H1 (cell line): ENCODE data around the gene HNRNPU. TPM values are rescaled to one million over a fixed set of nuclear protein-coding genes. Genes with fewer than 3 reads are reported as not detected.

Experiments
- CTCF ChIA-PET: fragments of 300-600 bp; sonication (Branson Sonifier 250); formaldehyde crosslinking; loops from one replicate; lab custom pipeline; 2021; ENCODE audit not compliant: partially characterized antibody; lab: Charles Lee
- POLR2A ChIA-PET: fragments of 300-600 bp; sonication (Branson Sonifier 250); formaldehyde crosslinking; loops from one replicate; lab custom pipeline; 2021; ENCODE audit warnings: inconsistent platforms; ENCODE audit not compliant: partially characterized antibody; lab: Charles Lee
- DNase-seq, 2 experiments: peaks; one replicate each; pipeline versions ENCODE4 v3.0.0 to v3.0.0-alpha.2; 2010 to 2022; ENCODE audit warnings: low spot score in 2 of 2, low read depth in 1 of 2, mixed read lengths in 1 of 2
- FAIRE-seq: peaks from 2 replicates; lab custom pipeline; 2011; peaks lifted over from hg19 to GRCh38; lab: Jason Lieb, UNC
- H2AFZ ChIP-seq: 2 replicates; pipeline ENCODE4 v1.8.1; 2012; ENCODE audit warnings: low read length, inconsistent platforms
- H2AK5ac ChIP-seq: 2 replicates; pipeline ENCODE4 v1.6.1; 2013; ENCODE audit warnings: low read depth, low read length
- H2BK120ac ChIP-seq: replicated peaks from 2 replicates; pipeline ENCODE3; 2013; ENCODE audit warnings: low read depth, low read length, inconsistent platforms
- H2BK12ac ChIP-seq: 2 replicates; pipeline ENCODE4 v1.6.1; 2013; ENCODE audit warnings: low read depth, low read length
- H2BK15ac ChIP-seq: 2 replicates; pipeline ENCODE4 v1.6.1; 2013; ENCODE audit warnings: low read length
- H2BK20ac ChIP-seq: 2 replicates; pipeline ENCODE4 v1.6.1; 2013; ENCODE audit warnings: low read length
- H2BK5ac ChIP-seq: 2 replicates; pipeline ENCODE4 v1.6.1; 2013; ENCODE audit warnings: low read depth, low read length
- H3K14ac ChIP-seq: 2 replicates; pipeline ENCODE4 v1.6.1; 2013; ENCODE audit warnings: inconsistent platforms; ENCODE audit not compliant: insufficient read length
- H3K18ac ChIP-seq: 2 replicates; pipeline ENCODE4 v1.6.1; 2013; ENCODE audit warnings: low read length; ENCODE audit errors: extremely low read depth
- H3K23ac ChIP-seq: 2 replicates; pipeline ENCODE4 v1.6.1; 2013; ENCODE audit warnings: inconsistent platforms; ENCODE audit not compliant: insufficient read length
- H3K23me2 ChIP-seq: 2 replicates; pipeline ENCODE4 v1.6.1; 2013; ENCODE audit warnings: low read depth, low read length
- H3K27ac ChIP-seq: 2 replicates; pipeline ENCODE4 v1.6.1; 2011; ENCODE audit warnings: low read depth, low read length, inconsistent platforms
- H3K27me3 ChIP-seq, 4 experiments: replicated peaks in 1 of 4; 1 replicate in 1 of 4; 2 replicates in 3 of 4; pipeline versions ENCODE4 v1.6.1 to v1.8.1; 2011 to 2013; ENCODE audit warnings: low read length in 3 of 4, mild to moderate bottlenecking in 3 of 4, inconsistent platforms in 2 of 4, mixed read lengths in 2 of 4, moderate library complexity in 1 of 4; ENCODE audit not compliant: control insufficient read depth in 3 of 4, insufficient read depth in 3 of 4; ENCODE audit errors: extremely low read depth in 1 of 4
- H3K36me3 ChIP-seq, 4 experiments: 2 replicates each; pipeline versions ENCODE4 v1.6.1 to v1.8.1; 2011 to 2013; ENCODE audit warnings: mild to moderate bottlenecking in 4 of 4, low read length in 3 of 4, moderate library complexity in 2 of 4, control low read depth in 1 of 4, inconsistent platforms in 1 of 4; ENCODE audit not compliant: insufficient read depth in 4 of 4, control insufficient read depth in 2 of 4
- H3K4ac ChIP-seq: replicated peaks from 2 replicates; pipeline ENCODE3; 2013; ENCODE audit warnings: low read length, low read depth, mixed read lengths, inconsistent platforms; ENCODE audit not compliant: insufficient read length
- H3K4me1 ChIP-seq, 4 experiments: replicated peaks in 1 of 4; 1 replicate in 1 of 4; 2 replicates in 3 of 4; pipeline versions ENCODE4 v1.6.1 to v1.8.1; 2011 to 2013; ENCODE audit warnings: low read length in 3 of 4, inconsistent platforms in 2 of 4, mixed read lengths in 1 of 4; ENCODE audit not compliant: insufficient read depth in 4 of 4, control insufficient read depth in 3 of 4
- H3K4me2 ChIP-seq, 2 experiments: 2 replicates each; pipeline versions ENCODE4 v1.6.1 to v1.8.1; 2011 to 2013; ENCODE audit warnings: low read depth in 2 of 2, low read length in 2 of 2, control low read depth in 1 of 2, inconsistent platforms in 1 of 2, mild to moderate bottlenecking in 1 of 2; ENCODE audit not compliant: insufficient read depth in 1 of 2
- H3K4me3 ChIP-seq, 4 experiments: fragments of 200-600, 300-600 bp in 1 of 4; sonication (generic), shearing (Covaris generic), sonication (Bioruptor Twin) in 1 of 4; 2 replicates each; pipeline versions ENCODE4 v1.5.1 to v1.8.1; 2011 to 2016; ENCODE audit warnings: low read length in 4 of 4, low read depth in 3 of 4, control low read depth in 2 of 4, inconsistent platforms in 2 of 4, mild to moderate bottlenecking in 2 of 4, mixed read lengths in 1 of 4, moderate library complexity in 1 of 4; ENCODE audit not compliant: insufficient read depth in 2 of 4; ENCODE audit errors: extremely low read depth in 1 of 4
- H3K56ac ChIP-seq: replicated peaks from 2 replicates; pipeline ENCODE3; 2013; ENCODE audit warnings: low read depth, mild to moderate bottlenecking, mixed read lengths, low read length, inconsistent platforms; ENCODE audit not compliant: insufficient read length
- H3K79me1 ChIP-seq: 2 replicates; pipeline ENCODE4 v1.6.1; 2013; ENCODE audit warnings: low read depth, low read length, control low read depth
- H3K79me2 ChIP-seq, 2 experiments: 2 replicates each; pipeline versions ENCODE4 v1.6.1 to v1.8.1; 2012 to 2013; ENCODE audit warnings: low read length in 2 of 2, mild to moderate bottlenecking in 2 of 2, inconsistent platforms in 1 of 2; ENCODE audit not compliant: insufficient read depth in 2 of 2, control insufficient read depth in 1 of 2
- H3K9ac ChIP-seq, 4 experiments: replicated peaks in 1 of 4; 1 replicate in 1 of 4; 2 replicates in 3 of 4; pipeline versions ENCODE4 v1.6.1 to v1.8.1; 2011 to 2013; ENCODE audit warnings: low read depth in 3 of 4, low read length in 3 of 4, control low read depth in 2 of 4, mild to moderate bottlenecking in 2 of 4, moderate library complexity in 2 of 4, inconsistent platforms in 1 of 4; ENCODE audit errors: extremely low read depth in 1 of 4
- H3K9me3 ChIP-seq, 2 experiments: 2 replicates each; pipeline versions ENCODE4 v1.6.1 to v1.8.1; 2012 to 2013; ENCODE audit warnings: mild to moderate bottlenecking in 2 of 2, moderate library complexity in 2 of 2, control low read depth in 1 of 2, inconsistent platforms in 1 of 2, low read depth in 1 of 2, low read length in 1 of 2, mixed read lengths in 1 of 2; ENCODE audit not compliant: insufficient read depth in 2 of 2
- H4K20me1 ChIP-seq, 2 experiments: replicated peaks in 1 of 2; 2 replicates each; pipeline versions ENCODE3 to v1.8.1; 2011 to 2013; ENCODE audit warnings: inconsistent platforms in 2 of 2, low read length in 2 of 2, mild to moderate bottlenecking in 1 of 2; ENCODE audit not compliant: insufficient read depth in 2 of 2, control insufficient read depth in 1 of 2
- H4K5ac ChIP-seq: 2 replicates; pipeline ENCODE4 v1.6.1; 2013; ENCODE audit warnings: low read length, low read depth, mixed read lengths, inconsistent platforms; ENCODE audit not compliant: insufficient read length
- H4K8ac ChIP-seq: 2 replicates; pipeline ENCODE4 v1.8.0; 2013; ENCODE audit warnings: mild to moderate bottlenecking, moderate library complexity, low read length, inconsistent platforms; ENCODE audit not compliant: insufficient read depth; ENCODE audit errors: extremely low read depth
- H4K91ac ChIP-seq: replicated peaks from 2 replicates; pipeline ENCODE3; 2013; ENCODE audit warnings: low read length, mixed read lengths, inconsistent platforms; ENCODE audit not compliant: insufficient read length
- BCL11A ChIP-seq, 2 experiments: IDR thresholded peaks; one replicate each; pipeline ENCODE4 v1.6.1; 2011; ENCODE audit warnings: low read depth in 2 of 2, low read length in 2 of 2, mild to moderate bottlenecking in 2 of 2
- CEBPB ChIP-seq: IDR thresholded peaks from 2 replicates; pipeline ENCODE4 v1.6.1; 2012; ENCODE audit warnings: low read depth, low read length
- CREB1 ChIP-seq: IDR thresholded peaks from 2 replicates; pipeline ENCODE4 v1.6.1; 2012; ENCODE audit warnings: inconsistent platforms
- GABPA ChIP-seq: IDR thresholded peaks from 2 replicates; pipeline ENCODE4 v1.6.1; 2011; ENCODE audit warnings: mild to moderate bottlenecking, low read length, moderate library complexity, borderline replicate concordance; ENCODE audit not compliant: insufficient read depth
- HDAC2 ChIP-seq, 2 experiments: fragments of 300-600 bp in 1 of 2; sonication (generic) in 1 of 2; IDR thresholded peaks; 2 replicates each; pipeline ENCODE4 v1.6.1; 2011 to 2012; ENCODE audit warnings: low read depth in 2 of 2, low read length in 2 of 2, mild to moderate bottlenecking in 2 of 2, moderate library complexity in 2 of 2, borderline replicate concordance in 1 of 2, inconsistent platforms in 1 of 2
- KDM1A ChIP-seq: fragments of 200-600, 300-600 bp; sonication (generic); IDR thresholded peaks from 2 replicates; pipeline ENCODE4 v1.7.1; 2016; ENCODE audit warnings: mild to moderate bottlenecking, low read length, borderline replicate concordance
- MAFK ChIP-seq: IDR thresholded peaks from 2 replicates; pipeline ENCODE4 v1.6.1; 2012; ENCODE audit warnings: low read depth, mild to moderate bottlenecking, improper control_type of control experiment, low read length
- RNF2 ChIP-seq: fragments of 200-900, 300-1000 bp; sonication (generic); IDR thresholded peaks from 2 replicates; pipeline ENCODE4 v1.7.1; 2016; ENCODE audit warnings: borderline replicate concordance, low read depth, mild to moderate bottlenecking, antibody characterized with exemption, low read length; ENCODE audit not compliant: poor library complexity, severe bottlenecking; ENCODE audit errors: missing control alignments
- YY1 ChIP-seq: IDR thresholded peaks from 2 replicates; pipeline ENCODE4 v1.6.1; 2011; ENCODE audit warnings: low read depth, mild to moderate bottlenecking, low read length
- WGBS, 2 experiments: shearing (Covaris generic) in 1 of 2; methylation state at CpG; one replicate each; pipeline versions ENCODE4 v1.1.6 to v1.1.7; 2013 to 2015; ENCODE audit warnings: low lambda C conversion rate in 2 of 2, mixed read lengths in 2 of 2, inconsistent platforms in 1 of 2, low coverage in 1 of 2, missing lambda C conversion rate in 1 of 2; ENCODE audit not compliant: insufficient replicate concordance in 2 of 2, insufficient coverage in 1 of 2, insufficient read length in 1 of 2; ENCODE audit errors: extremely low coverage in 1 of 2, missing lambda C conversion rate in 1 of 2; 5-methylcytosine and 5-hydroxymethylcytosine counted together
- polyA plus RNA-seq, 7 experiments: library from polyadenylated mRNA; depleted of rRNA in 3 of 7; stranded (reverse) in 5 of 7; unstranded in 2 of 7; fragments of >200 nt in 5 of 7; fragments of 200-250 nt in 2 of 7; gene quantifications; 1 replicate in 5 of 7; 2 replicates in 1 of 7; 4 replicates in 1 of 7; pipeline versions ENCODE4 v1.2.1 to v1.2.3, GENCODE V29; 2011 to 2013; ENCODE audit warnings: missing spikeins in 2 of 7, mixed read lengths in 2 of 7
- total RNA-seq: library from RNA; stranded (reverse); fragmentation: NEBNext Ultra II Directional; extraction: Animal tissue kit (Norgen Biotek cat#: 25700); gene quantifications from 2 replicates; pipeline ENCODE4 v1.2.1, GENCODE V29; 2021
- TF ChIP-seq, protein P1 (sequence below): IDR thresholded peaks from 2 replicates; pipeline ENCODE4 v1.6.1; 2011; ENCODE audit warnings: low read length, improper control_type of control experiment
- TF ChIP-seq, protein P2 (sequence below): IDR thresholded peaks from 2 replicates; pipeline ENCODE4 v1.6.1; 2012; ENCODE audit warnings: low read length, inconsistent platforms

Gene HNRNPU
- total and polyA plus RNA-seq, 2 of the 8 experiments (the other 6 are each of a cell fraction or from before 2014, with no cell fraction given), result 95.6 to 606 TPM

DNA sequence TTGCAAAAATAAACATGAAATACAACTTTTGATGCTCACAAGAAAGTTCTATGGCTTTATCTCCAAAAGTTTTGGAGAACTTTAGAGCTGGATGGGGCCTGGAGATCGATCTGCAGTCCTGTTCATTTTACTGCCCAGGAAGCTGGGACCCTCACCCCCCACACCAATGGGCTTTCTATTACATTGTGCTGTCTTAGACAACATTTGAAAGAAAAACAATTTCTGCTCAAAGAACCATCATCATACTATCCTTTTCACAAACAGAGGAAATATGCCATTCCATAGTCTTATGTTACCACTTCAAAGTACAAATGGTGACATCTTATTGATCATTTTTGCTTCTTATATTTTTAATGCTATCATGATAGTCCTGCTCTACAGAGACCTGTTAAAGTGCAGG is 2.0 kb upstream of the HNRNPU start:
- Histone ChIP-seq H3K27me3 (no peaks in the 10 kb centered on the region), H2AK5ac (no peak overlapping the region), H3K23me2 (peaks cover 5% of the 10 kb centered on the region), H3K79me2 (peaks cover 23 to 30% of the 10 kb centered on the region in 2 experiments), H3K56ac (no peak overlapping the region), H2BK12ac (no peak overlapping the region), H2BK15ac (no peak overlapping the region), H3K9ac (no peak overlapping the region), H3K18ac (no peak overlapping the region), H3K4me3 (no peak overlapping the region), H3K9me3 (no peaks in the 10 kb centered on the region), H3K27ac (no peak overlapping the region), H4K5ac (no peak overlapping the region), H3K14ac (no peak overlapping the region), H2AFZ (no peak overlapping the region), H4K20me1 (peaks cover 11 to 13% of the 10 kb centered on the region in 2 experiments), H3K4me2 (no peak overlapping the region), H2BK20ac (no peak overlapping the region), H3K23ac (no peak overlapping the region), H3K4ac (no peak overlapping the region), H2BK120ac (no peak overlapping the region), H3K4me1 (peaks cover 0 to 3% (median 1%) of the 10 kb centered on the region in 4 experiments; a peak in 3 of 7 replicates), H4K8ac (no peak overlapping the region), H2BK5ac (no peak overlapping the region), H4K91ac (no peak overlapping the region), H3K36me3 (peaks cover 0 to 14% (median 5%) of the 10 kb centered on the region in 4 experiments; a peak in 4 of 8 replicates), H3K79me1 (no peaks in the 10 kb centered on the region)
- POLR2A ChIA-PET, result interaction anchor here (1.8 to 29.6 kb wide), 5 partner anchors 10 to 177 kb away, joined by 5 to 677 read pairs (median 139); partner anchors contain the start of gene COX20
- no peak for FAIRE-seq
- CTCF ChIA-PET, result no interaction called here
- WGBS, 2 experiments, result 75% methylated on average over 1 of the region's 1 CpG; no CpG with 5 or more reads in 1 of the 2 experiments
- no peak for DNase-seq
- TF ChIP-seq, protein P1, sequence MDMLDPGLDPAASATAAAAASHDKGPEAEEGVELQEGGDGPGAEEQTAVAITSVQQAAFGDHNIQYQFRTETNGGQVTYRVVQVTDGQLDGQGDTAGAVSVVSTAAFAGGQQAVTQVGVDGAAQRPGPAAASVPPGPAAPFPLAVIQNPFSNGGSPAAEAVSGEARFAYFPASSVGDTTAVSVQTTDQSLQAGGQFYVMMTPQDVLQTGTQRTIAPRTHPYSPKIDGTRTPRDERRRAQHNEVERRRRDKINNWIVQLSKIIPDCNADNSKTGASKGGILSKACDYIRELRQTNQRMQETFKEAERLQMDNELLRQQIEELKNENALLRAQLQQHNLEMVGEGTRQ, result no peak
- TF ChIP-seq RNF2 (no peak), CEBPB (no peak), GABPA (no peak), BCL11A (IDR thresholded peaks at IDR 0.05; ENCODE audit: low read depth in 2 of 2, low read length in 2 of 2) (no peak), CREB1 (no peak), YY1 (no peak), HDAC2 (IDR thresholded peaks at IDR 0.05; ENCODE audit: borderline replicate concordance in 1 of 2, low read depth in 2 of 2, low read length in 2 of 2) (no peak), KDM1A (no peak), MAFK (no peak)
- TF ChIP-seq, protein P2, sequence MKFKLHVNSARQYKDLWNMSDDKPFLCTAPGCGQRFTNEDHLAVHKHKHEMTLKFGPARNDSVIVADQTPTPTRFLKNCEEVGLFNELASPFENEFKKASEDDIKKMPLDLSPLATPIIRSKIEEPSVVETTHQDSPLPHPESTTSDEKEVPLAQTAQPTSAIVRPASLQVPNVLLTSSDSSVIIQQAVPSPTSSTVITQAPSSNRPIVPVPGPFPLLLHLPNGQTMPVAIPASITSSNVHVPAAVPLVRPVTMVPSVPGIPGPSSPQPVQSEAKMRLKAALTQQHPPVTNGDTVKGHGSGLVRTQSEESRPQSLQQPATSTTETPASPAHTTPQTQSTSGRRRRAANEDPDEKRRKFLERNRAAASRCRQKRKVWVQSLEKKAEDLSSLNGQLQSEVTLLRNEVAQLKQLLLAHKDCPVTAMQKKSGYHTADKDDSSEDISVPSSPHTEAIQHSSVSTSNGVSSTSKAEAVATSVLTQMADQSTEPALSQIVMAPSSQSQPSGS, result no peak
